ENCODE data around the gene BAX. TPM values are rescaled to one million over a fixed set of nuclear protein-coding genes. Genes with fewer than 3 reads are reported as not detected.

Gene BAX
- total RNA-seq, 5 donors from 2014 or later (not counting 1 experiment from before 2014, with no cell fraction given), result 76.6 to 201 (median 183) TPM

GRCh38 chr19:48985711-48986110 lies 31.0 kb downstream of the BAX start:
- Mint-ChIP-seq H3K27me3 (no peaks in the 10 kb centered on the region), H3K4me1 (peaks cover 5 to 20% (median 8%) of the 10 kb centered on the region in 3 donors), H3K4me3 (no peak overlapping the region), H3K27ac (no peak overlapping the region), H3K9me3 (no peaks in the 10 kb centered on the region), H3K36me3 (peaks cover 34% of the 10 kb centered on the region)
- no peak for DNase-seq
- POLR2A ChIA-PET, result interaction anchor here in 1 of 2 donors (0.6 kb wide), 1 partner anchor 216 kb away, joined by 3 read pairs; no protein-coding TSS in a partner anchor
- Histone ChIP-seq H3K4me1 (ENCODE audit: control insufficient read depth in 1 of 2, extremely low read depth in 1 of 2, insufficient read depth in 2 of 2, low read length in 2 of 2) (peaks cover 0 to 3% of the 10 kb centered on the region in 2 experiments), H3K36me3 (ENCODE audit: control insufficient read depth in 2 of 2, extremely low read depth in 1 of 2, insufficient read depth in 1 of 2, low read length in 1 of 2) (peaks cover 4 to 25% of the 10 kb centered on the region in 2 donors), H3K27ac (ENCODE audit: low read length) (no peak overlapping the region), H3K27me3 (replicated peaks in 1 of 2; ENCODE audit: control insufficient read depth in 2 of 2, extremely low read depth in 1 of 2, insufficient read depth in 2 of 2, low read length in 1 of 2) (no peaks in the 10 kb centered on the region), H3K4me3 (ENCODE audit: control insufficient read depth in 1 of 2, extremely low read depth in 1 of 2, low read length in 1 of 2) (no peak overlapping the region), H3K9me3 (no peaks in the 10 kb centered on the region)
- 95% methylated on average over 13 of the region's 13 CpGs for WGBS (ENCODE audit: insufficient coverage)
- CTCF ChIA-PET, result no interaction called here
- ATAC-seq (replicated peaks in 1 of 4), result no peak

GRCh38 chr19:48986211-48986610 lies 31.5 kb downstream of the BAX start:
- Histone ChIP-seq H3K36me3 (ENCODE audit: control insufficient read depth in 2 of 2, extremely low read depth in 1 of 2, insufficient read depth in 1 of 2, low read length in 1 of 2) (peaks cover 4 to 25% of the 10 kb centered on the region in 2 donors), H3K4me1 (ENCODE audit: control insufficient read depth in 1 of 2, extremely low read depth in 1 of 2, insufficient read depth in 2 of 2, low read length in 2 of 2) (peaks cover 0 to 8% of the 10 kb centered on the region in 2 experiments), H3K4me3 (ENCODE audit: control insufficient read depth in 1 of 2, extremely low read depth in 1 of 2, low read length in 1 of 2) (no peak overlapping the region), H3K27ac (ENCODE audit: low read length) (no peak overlapping the region), H3K27me3 (replicated peaks in 1 of 2; ENCODE audit: control insufficient read depth in 2 of 2, extremely low read depth in 1 of 2, insufficient read depth in 2 of 2, low read length in 1 of 2) (no peaks in the 10 kb centered on the region), H3K9me3 (no peaks in the 10 kb centered on the region)
- peaks cover 34% of the 10 kb centered on the region for H3K36me3 Mint-ChIP-seq
- no peaks in the 10 kb centered on the region for H3K9me3 Mint-ChIP-seq
- ChIA-PET POLR2A (interaction anchor here in 1 of 2 donors (0.6 kb wide), 2 partner anchors 112 to 217 kb away, joined by 3 read pairs; no protein-coding TSS in a partner anchor), CTCF (no interaction called here)
- no peaks in the 10 kb centered on the region for H3K27me3 Mint-ChIP-seq
- WGBS (ENCODE audit: insufficient coverage), result 83% methylated on average over 1 of the region's 3 CpGs
- ATAC-seq (replicated peaks in 1 of 4) (no peak), DNase-seq (no peak)
- no peak overlapping the region for H3K4me3 Mint-ChIP-seq
- H3K4me1 Mint-ChIP-seq, result peaks cover 8 to 25% (median 12%) of the 10 kb centered on the region in 3 donors
- H3K27ac Mint-ChIP-seq, result no peak overlapping the region

- Histone ChIP-seq H3K4me3 (ENCODE audit: control insufficient read depth in 1 of 2, extremely low read depth in 1 of 2, low read length in 1 of 2) (no peak overlapping the region), H3K27me3 (replicated peaks in 1 of 2; ENCODE audit: control insufficient read depth in 2 of 2, extremely low read depth in 1 of 2, insufficient read depth in 2 of 2, low read length in 1 of 2) (no peaks in the 10 kb centered on the region), H3K27ac (ENCODE audit: low read length) (no peak overlapping the region), H3K4me1 (ENCODE audit: control insufficient read depth in 1 of 2, extremely low read depth in 1 of 2, insufficient read depth in 2 of 2, low read length in 2 of 2) (peaks cover 0 to 19% of the 10 kb centered on the region in 2 experiments), H3K36me3 (ENCODE audit: control insufficient read depth in 2 of 2, extremely low read depth in 1 of 2, insufficient read depth in 1 of 2, low read length in 1 of 2) (peaks cover 4 to 21% of the 10 kb centered on the region in 2 donors), H3K9me3 (no peaks in the 10 kb centered on the region)
- Mint-ChIP-seq H3K27ac (no peak overlapping the region), H3K36me3 (peaks cover 30% of the 10 kb centered on the region), H3K4me1 (peaks cover 15 to 32% (median 19%) of the 10 kb centered on the region in 3 donors), H3K27me3 (no peaks in the 10 kb centered on the region), H3K9me3 (no peaks in the 10 kb centered on the region), H3K4me3 (no peak overlapping the region)
- POLR2A ChIA-PET, result no interaction called here
- ATAC-seq (replicated peaks in 1 of 4) (no peak), DNase-seq (no peak)
- WGBS (ENCODE audit: insufficient coverage), result 62% methylated on average over 3 of the region's 7 CpGs
- CTCF ChIA-PET, result no interaction called here
These were observed 32.6 kb downstream of the BAX start for GRCh38 chr19:48987323-48987722.

- no peaks in the 10 kb centered on the region for H3K27me3 ChIP-seq (replicated peaks in 1 of 2; ENCODE audit: control insufficient read depth in 2 of 2, extremely low read depth in 1 of 2, insufficient read depth in 2 of 2, low read length in 1 of 2)
- no peaks in the 10 kb centered on the region for H3K9me3 ChIP-seq
- no peaks in the 10 kb centered on the region for H3K27me3 Mint-ChIP-seq
- H3K27ac ChIP-seq (ENCODE audit: low read length), result no peak overlapping the region
- POLR2A ChIA-PET, result no interaction called here
- WGBS (ENCODE audit: insufficient coverage), result 100% methylated on average over 1 of the region's 7 CpGs
- no peak for DNase-seq
- ATAC-seq (replicated peaks in 1 of 4), result no peak
- H3K9me3 Mint-ChIP-seq, result no peaks in the 10 kb centered on the region
- H3K36me3 Mint-ChIP-seq, result peaks cover 25% of the 10 kb centered on the region
- H3K36me3 ChIP-seq (ENCODE audit: control insufficient read depth in 2 of 2, extremely low read depth in 1 of 2, insufficient read depth in 1 of 2, low read length in 1 of 2), result peaks cover 4 to 21% of the 10 kb centered on the region in 2 donors
- peaks cover 0 to 25% of the 10 kb centered on the region in 2 experiments for H3K4me1 ChIP-seq (ENCODE audit: control insufficient read depth in 1 of 2, extremely low read depth in 1 of 2, insufficient read depth in 2 of 2, low read length in 2 of 2)
- peaks cover 21 to 39% (median 26%) of the 10 kb centered on the region in 3 donors for H3K4me1 Mint-ChIP-seq
- H3K4me3 ChIP-seq (ENCODE audit: control insufficient read depth in 1 of 2, extremely low read depth in 1 of 2, low read length in 1 of 2), result no peak overlapping the region
- no peak overlapping the region for H3K27ac Mint-ChIP-seq
- no peak overlapping the region for H3K4me3 Mint-ChIP-seq
- CTCF ChIA-PET, result no interaction called here
These were observed 33.6 kb downstream of the BAX start for GRCh38 chr19:48988286-48988685.

- H3K27ac Mint-ChIP-seq, result no peak overlapping the region
- H3K36me3 Mint-ChIP-seq, result peaks cover 21% of the 10 kb centered on the region
- no peaks in the 10 kb centered on the region for H3K27me3 ChIP-seq (replicated peaks in 1 of 2; ENCODE audit: control insufficient read depth in 2 of 2, extremely low read depth in 1 of 2, insufficient read depth in 2 of 2, low read length in 1 of 2)
- POLR2A ChIA-PET, result interaction anchor here in 1 of 2 donors (0.7 kb wide), 1 partner anchor 126 kb away, joined by 6 read pairs; no protein-coding TSS in a partner anchor
- no peak overlapping the region for H3K4me3 Mint-ChIP-seq
- no peak overlapping the region for H3K27ac ChIP-seq (ENCODE audit: low read length)
- peaks cover 4 to 19% of the 10 kb centered on the region in 2 donors for H3K36me3 ChIP-seq (ENCODE audit: control insufficient read depth in 2 of 2, extremely low read depth in 1 of 2, insufficient read depth in 1 of 2, low read length in 1 of 2)
- no peak for ATAC-seq (replicated peaks in 1 of 4)
- no peaks in the 10 kb centered on the region for H3K9me3 ChIP-seq
- no peaks in the 10 kb centered on the region for H3K27me3 Mint-ChIP-seq
- no peaks in the 10 kb centered on the region for H3K9me3 Mint-ChIP-seq
- H3K4me1 Mint-ChIP-seq, result peaks cover 23 to 44% (median 29%) of the 10 kb centered on the region in 3 donors
- H3K4me1 ChIP-seq (ENCODE audit: control insufficient read depth in 1 of 2, extremely low read depth in 1 of 2, insufficient read depth in 2 of 2, low read length in 2 of 2), result peaks cover 0 to 27% of the 10 kb centered on the region in 2 experiments
- H3K4me3 ChIP-seq (ENCODE audit: control insufficient read depth in 1 of 2, extremely low read depth in 1 of 2, low read length in 1 of 2), result no peak overlapping the region
- WGBS (ENCODE audit: insufficient coverage), result 96% methylated on average over 6 of the region's 9 CpGs
- CTCF ChIA-PET, result no interaction called here
- DNase-seq, result no peak
These were observed 34.2 kb downstream of the BAX start for GRCh38 chr19:48988860-48989259.

- Histone ChIP-seq H3K9me3 (no peaks in the 10 kb centered on the region), H3K4me3 (ENCODE audit: control insufficient read depth in 1 of 2, extremely low read depth in 1 of 2, low read length in 1 of 2) (no peak overlapping the region), H3K36me3 (ENCODE audit: control insufficient read depth in 2 of 2, extremely low read depth in 1 of 2, insufficient read depth in 1 of 2, low read length in 1 of 2) (peaks cover 4 to 18% of the 10 kb centered on the region in 2 donors), H3K4me1 (ENCODE audit: control insufficient read depth in 1 of 2, extremely low read depth in 1 of 2, insufficient read depth in 2 of 2, low read length in 2 of 2) (peaks cover 3 to 36% of the 10 kb centered on the region in 2 experiments), H3K27ac (ENCODE audit: low read length) (no peak overlapping the region), H3K27me3 (replicated peaks in 1 of 2; ENCODE audit: control insufficient read depth in 2 of 2, extremely low read depth in 1 of 2, insufficient read depth in 2 of 2, low read length in 1 of 2) (no peaks in the 10 kb centered on the region)
- WGBS (ENCODE audit: insufficient coverage), result over 99% methylated on average over 11 of the region's 17 CpGs
- Mint-ChIP-seq H3K27me3 (no peaks in the 10 kb centered on the region), H3K27ac (no peak overlapping the region), H3K4me1 (peaks cover 32 to 52% (median 35%) of the 10 kb centered on the region in 3 donors), H3K36me3 (peaks cover 21% of the 10 kb centered on the region), H3K9me3 (no peaks in the 10 kb centered on the region), H3K4me3 (no peak overlapping the region)
- CTCF ChIA-PET, result no interaction called here
- POLR2A ChIA-PET, result interaction anchor here in 1 of 2 donors (0.6 kb wide), 1 partner anchor 13 kb away, joined by 6 read pairs; no protein-coding TSS in a partner anchor
- DNase-seq (no peak), ATAC-seq (replicated peaks in 1 of 4) (no peak)
These were observed 35.1 kb downstream of the BAX start for GRCh38 chr19:48989701-48990291.
